Neural progenitor cell (in vitro differentiated cells): Measurements from ENCODE around the gene VSIG2.

Source experiments
- EZH2 ChIP-seq: fragments of 200-600 bp; sonication (generic); IDR thresholded peaks from 2 replicates; pipeline ENCODE4 v1.6.1; 2017; ENCODE audit warnings: antibody characterized with exemption, mild to moderate bottlenecking, moderate library complexity
- TF ChIP-seq, protein P1 (sequence below): fragments of 200-600 bp; sonication (generic); IDR thresholded peaks from 2 replicates; pipeline ENCODE4 v1.5.1; 2017; ENCODE audit warnings: antibody characterized with exemption, mild to moderate bottlenecking

DNA sequence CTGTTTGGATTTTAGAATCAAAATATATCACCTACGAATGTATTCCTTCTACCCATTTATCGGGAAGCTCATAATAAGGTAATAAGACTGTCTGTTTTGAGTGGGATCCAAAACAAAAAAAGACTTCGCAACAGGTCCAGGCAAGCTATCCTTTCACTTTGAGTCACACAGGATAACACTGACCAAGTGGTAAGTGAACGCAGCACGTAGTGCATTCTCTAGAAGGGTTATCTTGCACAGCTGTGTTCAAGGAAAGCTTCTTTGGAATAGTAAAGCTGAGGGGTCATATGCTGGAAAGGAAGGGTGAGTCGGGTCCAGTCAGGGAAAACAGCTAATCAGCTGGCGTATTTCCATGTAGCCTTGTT is 34.7 kb downstream of the VSIG2 start:
- TF ChIP-seq, protein P1, sequence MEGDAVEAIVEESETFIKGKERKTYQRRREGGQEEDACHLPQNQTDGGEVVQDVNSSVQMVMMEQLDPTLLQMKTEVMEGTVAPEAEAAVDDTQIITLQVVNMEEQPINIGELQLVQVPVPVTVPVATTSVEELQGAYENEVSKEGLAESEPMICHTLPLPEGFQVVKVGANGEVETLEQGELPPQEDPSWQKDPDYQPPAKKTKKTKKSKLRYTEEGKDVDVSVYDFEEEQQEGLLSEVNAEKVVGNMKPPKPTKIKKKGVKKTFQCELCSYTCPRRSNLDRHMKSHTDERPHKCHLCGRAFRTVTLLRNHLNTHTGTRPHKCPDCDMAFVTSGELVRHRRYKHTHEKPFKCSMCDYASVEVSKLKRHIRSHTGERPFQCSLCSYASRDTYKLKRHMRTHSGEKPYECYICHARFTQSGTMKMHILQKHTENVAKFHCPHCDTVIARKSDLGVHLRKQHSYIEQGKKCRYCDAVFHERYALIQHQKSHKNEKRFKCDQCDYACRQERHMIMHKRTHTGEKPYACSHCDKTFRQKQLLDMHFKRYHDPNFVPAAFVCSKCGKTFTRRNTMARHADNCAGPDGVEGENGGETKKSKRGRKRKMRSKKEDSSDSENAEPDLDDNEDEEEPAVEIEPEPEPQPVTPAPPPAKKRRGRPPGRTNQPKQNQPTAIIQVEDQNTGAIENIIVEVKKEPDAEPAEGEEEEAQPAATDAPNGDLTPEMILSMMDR: no peak
- no peak for TF ChIP-seq EZH2
